DMS153 (cell line): ENCODE results near the gene FBXL3.

Experiments
- DNase-seq: peaks from one replicate; lab custom pipeline; 2025; lab: John Stamatoyannopoulos, UW

FBXL3 gene, protein sequence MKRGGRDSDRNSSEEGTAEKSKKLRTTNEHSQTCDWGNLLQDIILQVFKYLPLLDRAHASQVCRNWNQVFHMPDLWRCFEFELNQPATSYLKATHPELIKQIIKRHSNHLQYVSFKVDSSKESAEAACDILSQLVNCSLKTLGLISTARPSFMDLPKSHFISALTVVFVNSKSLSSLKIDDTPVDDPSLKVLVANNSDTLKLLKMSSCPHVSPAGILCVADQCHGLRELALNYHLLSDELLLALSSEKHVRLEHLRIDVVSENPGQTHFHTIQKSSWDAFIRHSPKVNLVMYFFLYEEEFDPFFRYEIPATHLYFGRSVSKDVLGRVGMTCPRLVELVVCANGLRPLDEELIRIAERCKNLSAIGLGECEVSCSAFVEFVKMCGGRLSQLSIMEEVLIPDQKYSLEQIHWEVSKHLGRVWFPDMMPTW

DNA sequence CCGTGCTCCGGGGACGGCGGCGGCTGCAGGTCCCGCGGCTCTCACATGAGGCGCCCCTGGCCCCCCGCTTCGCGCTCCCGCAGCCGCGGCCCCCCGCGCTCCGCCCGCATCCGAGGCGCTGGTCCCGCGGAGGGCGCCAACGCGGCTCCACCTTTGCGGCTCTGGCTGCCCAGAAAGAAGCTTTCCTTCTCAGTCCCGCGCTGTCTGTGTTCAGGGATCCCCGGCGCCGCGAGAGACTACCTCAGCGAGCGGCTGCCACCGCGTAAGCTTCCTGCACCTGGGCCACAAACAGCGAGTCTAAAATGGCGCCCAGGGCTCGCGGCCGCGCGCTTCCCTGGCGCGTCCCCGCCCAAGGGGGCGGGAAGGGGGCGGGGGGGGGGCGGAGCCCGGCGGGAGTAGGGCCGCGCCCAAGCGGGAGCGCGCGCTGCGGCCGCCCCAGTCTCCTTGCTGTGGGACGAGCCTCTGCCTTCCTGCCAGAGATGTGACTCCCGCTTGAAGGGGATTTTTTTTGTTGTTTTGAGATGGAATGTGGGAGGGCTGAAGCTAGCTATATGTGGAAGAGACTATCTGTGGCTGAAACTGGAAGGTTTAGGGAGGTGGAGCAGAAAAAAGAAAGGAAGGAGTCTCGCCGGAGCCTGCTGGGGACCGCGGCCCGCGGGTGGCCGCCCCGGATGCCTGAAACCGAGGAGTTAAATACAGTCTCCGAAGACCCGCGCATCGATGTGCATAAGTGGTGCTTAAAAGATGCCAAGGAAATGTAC, at the start of gene FBXL3:
Gene FBXL3 (minus strand): TSS at position 299 of the 761 bp plus-strand sequence. CDS start 5,299 bp downstream, outside the sequence.
- DNase-seq = peak; percentile 67

DNA sequence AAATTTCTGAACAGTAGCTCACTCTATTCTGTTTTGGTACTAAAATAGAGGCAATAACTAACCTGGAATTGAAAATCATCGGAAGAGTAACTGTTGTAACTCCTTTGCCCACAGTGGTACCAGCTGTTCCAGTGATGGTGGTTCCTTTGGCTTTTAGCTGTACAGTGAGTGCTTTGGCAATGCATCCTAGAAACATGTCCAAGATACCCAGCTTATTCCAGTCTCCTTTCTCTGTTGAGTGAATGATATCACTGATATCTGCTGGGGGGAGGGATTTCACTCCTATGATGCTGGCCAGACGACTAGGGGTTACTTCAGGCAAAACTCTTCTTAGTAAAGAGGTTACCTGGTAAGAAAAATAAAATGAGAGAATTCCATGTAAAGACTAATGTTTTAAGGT, 40.6 kb upstream of the FBXL3 start:
- no peak for DNase-seq

DNA sequence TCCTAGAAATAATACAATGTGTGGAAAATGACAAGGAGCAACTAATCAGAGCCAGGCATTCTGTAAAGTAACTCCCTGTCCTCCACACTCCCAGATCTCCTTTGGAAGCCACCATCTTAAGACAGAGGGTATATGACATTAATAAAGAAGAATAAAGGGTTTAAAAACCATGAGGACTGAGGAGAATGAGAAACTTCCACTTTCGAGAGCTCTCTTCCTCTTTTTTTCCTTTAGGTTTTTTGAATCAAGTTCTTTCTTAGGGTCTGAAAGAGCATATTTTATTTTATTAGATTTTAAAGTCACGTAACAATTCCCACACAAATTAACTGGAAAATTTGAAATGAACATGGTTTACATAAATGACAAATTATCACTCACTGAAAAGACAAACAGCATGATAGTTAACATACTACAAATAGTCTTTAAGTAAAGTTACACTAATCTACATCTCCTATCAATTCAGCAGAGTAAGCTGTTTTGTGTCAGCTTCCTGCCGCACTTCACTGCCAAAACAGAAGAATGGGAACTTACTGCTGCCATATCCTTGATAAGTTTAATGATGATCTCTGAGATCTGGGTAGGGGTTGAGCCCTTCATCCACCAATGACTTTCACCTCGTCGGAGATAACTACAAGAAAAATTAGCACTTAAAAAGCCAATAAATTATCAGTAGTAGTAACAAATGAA, 38.6 kb upstream of the FBXL3 start:
- DNase-seq = no peak

DNA sequence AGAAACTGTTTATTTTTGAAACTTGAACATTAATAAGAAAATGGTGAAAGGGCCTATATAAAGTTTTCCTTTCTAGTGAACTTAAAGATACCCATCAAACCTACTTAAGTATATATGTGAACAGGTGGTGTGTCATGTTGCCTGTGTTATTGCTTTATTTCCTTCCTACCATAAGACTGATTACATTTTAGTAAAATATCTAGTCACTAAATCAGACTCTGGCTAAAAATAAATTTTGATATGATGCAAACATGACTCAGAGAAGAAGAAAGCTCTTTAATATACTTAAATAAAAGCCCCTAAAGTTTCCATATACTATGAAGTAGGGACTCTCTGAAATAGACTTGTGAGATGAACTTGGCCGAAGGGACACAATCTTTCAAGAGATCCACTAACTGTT, 35.1 kb upstream of the FBXL3 start:
- no peak for DNase-seq

DNA sequence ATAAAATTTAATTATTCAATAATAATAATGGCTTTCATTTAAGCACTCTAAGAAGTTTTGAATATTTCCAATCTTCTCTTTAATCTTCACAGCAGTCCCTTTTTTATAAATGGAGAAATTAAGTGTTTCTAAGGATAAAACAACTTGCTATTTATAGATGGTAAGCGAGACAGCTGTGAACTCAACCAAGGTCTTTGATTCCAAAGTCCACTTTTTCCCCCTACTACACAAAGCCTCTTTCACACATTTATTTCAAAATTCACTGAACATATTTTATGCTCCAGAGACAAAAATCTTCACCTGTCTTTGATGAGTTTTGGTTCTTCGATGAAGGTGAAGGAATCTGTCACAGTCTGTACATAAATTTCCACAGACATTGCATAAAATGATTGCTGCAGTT, 34.4 kb upstream of the FBXL3 start:
- DNase-seq = no peak

DNA sequence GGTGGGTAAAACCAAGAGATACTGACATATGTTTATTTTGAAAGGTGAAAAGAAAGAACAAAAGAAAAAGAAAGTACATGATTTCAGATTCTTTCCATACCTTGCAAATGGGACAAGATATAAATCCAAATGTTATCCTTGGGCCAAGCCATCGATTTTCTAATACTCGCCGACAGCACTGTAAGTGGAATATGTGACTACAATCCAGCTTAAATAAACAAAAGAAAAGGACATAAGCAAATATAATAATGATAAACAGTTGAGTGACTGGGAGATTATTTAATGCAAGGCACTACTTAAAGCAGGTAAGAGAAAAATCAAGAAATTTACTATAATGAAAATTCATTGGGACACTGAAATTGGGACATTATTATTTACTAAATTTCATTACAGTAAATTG, 29.9 kb upstream of the FBXL3 start:
- no peak for DNase-seq

DNA sequence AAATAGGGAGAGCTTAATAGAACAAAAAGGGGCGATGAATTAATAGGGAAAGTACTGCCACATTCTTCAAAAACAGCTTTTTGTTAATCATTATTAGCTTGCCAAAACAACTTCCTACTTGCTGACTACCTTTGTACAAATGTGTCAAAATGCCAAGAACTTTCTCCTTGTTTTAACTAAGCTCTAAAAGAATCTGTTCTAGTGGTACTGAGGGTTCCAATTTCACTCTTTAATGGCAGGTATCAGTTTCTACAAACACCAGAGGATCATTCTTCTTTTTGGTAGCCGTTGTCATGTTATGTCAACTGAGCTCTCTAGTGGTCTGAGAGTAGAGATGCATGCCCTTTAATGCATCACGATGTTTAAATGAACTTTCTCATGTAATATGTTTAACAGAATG, 29.4 kb upstream of the FBXL3 start:
- DNase-seq = no peak

DNA sequence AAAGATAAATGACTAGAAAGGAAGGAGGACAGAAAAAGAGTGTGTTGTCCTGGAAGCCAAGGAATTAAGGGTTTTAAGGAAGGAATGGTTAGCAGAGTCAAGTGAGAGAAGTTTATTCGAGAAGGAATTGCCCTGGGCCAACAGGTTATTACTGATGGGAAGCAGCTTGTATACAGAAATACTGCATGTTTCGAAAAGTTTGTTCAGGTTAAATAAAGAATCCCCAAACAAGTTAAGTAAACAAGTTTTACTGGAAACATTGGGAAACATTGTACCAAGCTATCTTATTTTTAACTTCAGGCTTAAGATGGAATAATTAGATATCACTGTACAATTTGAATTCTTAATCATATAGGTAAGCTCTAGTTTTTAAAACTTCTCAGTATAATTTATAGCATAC, 28.2 kb upstream of the FBXL3 start:
- no peak for DNase-seq

DNA sequence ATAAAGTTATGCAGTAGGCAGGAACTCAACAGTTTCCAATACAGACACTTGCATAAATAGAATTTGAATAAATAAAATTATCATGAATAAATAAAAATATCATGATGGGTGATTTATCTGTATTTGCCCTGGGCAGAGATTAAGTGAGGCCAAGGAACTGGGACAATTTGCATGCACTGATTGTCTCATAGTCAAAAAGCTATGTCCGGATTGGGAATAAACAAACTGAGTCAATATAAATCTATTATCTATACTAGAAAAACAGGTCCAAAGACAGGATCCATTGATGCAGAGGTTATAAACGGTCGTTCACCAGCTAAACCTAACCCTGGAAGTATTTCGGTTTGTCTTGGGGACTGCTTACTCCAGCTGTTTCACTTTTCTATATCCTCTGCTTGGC, 26.2 kb upstream of the FBXL3 start:
- DNase-seq = no peak

DNA sequence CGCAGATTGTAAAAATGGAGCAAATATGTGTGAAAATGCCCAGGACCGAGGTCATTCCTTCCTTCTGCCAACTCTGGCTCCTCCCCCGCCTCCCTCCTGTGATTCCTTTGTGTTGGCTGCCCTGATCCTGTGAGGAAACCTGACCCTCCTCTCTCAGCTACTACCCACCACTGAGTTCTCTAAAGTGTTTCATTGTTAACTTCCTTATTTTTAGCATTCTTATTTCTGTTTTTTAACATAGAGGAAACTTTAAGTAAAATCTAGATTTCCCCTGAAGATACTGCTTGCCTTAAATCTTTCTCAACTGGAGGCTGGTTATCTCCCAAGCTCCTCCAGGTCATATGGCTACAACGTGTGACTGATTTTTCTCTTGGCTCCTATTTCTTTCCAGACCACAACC, 21.7 kb upstream of the FBXL3 start:
- DNase-seq = no peak

DNA sequence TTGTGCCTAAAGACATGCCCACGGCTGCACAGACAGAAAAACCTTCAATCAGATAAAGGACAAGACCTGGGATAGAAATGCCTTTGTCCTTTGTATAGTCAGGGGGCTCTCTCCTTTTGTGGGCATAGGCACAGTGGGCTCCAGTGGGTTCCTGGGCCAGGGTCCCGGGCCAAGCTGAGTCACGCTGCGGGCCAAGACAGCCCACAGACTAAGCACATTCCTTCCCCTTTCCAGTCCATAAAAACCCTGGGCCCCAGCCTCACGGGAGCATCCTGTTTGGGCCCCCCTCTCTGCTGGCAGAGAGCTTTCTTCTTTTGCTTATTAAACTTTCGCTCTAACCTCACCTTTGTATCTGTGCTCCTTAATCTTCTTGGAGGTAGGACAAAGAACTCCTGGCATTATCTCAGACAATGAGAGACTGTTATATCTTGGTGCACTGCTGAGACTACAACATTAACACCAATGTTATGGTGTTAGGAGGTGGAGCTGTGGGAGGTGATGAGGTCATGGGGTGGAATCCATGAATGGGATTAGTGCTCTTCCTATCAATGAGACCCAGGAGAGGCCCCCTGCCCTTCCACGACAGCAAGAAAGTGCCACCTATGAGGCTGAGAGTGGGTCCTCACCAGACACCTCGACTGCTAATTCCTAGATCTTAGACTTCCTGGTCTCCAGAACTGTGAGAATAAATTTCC, 20.8 kb upstream of the FBXL3 start:
- no peak for DNase-seq

DNA sequence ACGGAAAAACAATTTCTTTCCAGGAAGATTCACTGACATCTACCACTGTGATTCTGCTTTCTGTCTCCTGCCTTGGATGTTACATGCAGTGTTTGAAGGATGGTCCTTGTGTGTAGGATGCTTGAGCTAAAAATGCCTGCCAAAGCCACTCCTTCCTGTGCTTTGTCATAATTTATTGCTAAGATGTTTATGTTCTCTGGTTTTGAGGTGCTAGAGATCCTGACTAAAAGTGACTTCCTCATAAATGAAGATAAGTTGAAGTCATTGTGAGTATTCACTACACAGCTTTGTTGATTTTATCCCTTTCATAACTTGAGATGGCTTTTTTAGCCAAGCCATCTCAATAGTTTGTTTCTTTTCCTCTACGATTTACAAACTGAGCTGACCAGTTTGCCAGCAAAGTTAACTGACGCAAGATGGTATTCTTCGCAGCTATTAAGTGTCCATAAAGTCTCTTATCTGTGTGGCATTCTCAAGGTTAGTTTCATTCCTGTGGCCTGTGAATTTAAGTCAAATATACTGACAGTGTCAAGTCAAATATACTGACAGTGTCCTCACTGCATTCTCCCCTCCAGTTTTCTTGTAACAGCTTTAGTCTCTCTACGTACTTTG, 15.7 kb upstream of the FBXL3 start:
- DNase-seq = no peak

DNA sequence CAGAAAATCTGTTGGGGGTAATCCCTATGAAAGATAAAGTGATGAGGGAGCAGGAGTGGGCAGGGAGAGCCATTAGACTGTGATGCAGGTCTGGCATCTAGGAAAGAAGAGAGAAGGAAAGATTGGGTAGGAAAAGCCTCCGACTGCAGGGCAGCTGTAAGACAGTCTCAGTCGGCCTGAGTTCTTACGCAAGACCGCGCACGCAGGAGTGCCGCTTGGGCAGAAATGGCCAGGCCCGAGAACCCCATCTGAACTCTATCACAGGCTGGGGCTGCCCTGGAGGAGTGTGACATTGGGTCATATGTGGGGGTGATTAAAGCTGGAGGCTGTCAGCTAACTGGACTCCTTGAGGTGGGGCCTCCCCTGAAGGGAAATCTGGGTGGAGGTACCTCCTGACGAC, 13.9 kb upstream of the FBXL3 start:
- no peak for DNase-seq

DNA sequence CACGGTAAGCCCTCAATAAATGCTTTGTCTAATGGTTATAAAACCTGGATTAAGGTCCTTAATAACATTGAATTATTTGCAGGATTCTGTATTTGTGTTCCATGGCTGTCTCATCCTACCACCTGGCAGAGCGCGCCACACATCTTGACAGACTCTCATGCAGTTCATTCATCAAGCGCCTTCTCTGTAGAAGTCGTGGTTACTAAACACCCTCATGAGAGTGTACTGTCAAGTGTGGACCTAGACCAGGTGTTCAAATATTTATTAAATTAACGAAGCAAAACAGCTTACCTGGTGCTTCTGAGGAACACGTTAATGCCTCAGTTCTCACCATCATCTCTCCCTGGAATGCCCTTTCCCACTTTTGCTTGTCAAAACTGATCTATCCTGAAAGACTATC, 13.1 kb upstream of the FBXL3 start:
- peak; percentile 69 for DNase-seq

DNA sequence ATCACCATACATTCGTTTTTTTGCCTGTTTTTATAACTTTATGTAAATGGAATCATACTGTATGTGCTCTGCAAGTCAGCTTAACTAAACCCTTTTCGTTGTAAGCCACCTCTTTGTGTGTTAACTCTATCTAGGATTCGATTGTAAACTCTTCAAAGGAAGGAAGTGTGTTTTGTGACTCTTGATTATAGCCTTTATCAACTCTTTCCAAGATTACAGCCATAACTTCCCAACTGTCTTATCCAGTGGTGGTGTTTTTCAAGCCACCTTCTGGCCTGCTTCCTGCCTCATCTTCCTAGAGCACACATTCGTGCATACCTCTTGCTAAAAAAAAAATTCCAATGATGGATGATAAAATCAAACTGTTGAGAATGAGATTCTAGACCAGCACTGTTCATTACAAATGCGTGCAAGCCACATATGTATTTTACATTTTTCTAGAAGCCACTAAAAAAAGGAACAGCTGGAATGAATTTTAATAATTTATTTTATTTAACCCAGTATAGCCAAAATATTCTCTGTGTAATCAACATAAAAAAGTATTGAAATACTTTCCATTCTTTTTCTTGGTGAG, 12.0 kb upstream of the FBXL3 start:
- no peak for DNase-seq

DNA sequence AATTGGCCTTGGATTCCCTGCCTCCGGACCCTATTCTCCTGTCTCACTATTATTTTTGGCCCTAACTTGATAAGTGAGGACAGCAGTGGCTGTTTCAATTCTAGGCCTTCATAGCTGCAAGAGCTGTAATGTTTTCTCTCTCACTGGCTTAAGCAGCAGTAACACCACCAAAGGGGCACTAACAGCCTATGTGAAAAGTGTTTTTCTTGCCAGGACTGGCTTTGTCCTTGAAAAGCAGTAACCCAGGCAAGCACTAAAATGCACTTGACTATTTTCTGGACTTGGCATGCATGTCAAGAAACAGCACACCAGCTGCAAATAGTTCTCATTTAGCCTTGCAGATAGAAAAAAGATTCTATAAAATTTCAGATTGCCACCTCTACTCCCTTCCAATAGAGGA, 9.3 kb upstream of the FBXL3 start:
- no peak for DNase-seq

DNA sequence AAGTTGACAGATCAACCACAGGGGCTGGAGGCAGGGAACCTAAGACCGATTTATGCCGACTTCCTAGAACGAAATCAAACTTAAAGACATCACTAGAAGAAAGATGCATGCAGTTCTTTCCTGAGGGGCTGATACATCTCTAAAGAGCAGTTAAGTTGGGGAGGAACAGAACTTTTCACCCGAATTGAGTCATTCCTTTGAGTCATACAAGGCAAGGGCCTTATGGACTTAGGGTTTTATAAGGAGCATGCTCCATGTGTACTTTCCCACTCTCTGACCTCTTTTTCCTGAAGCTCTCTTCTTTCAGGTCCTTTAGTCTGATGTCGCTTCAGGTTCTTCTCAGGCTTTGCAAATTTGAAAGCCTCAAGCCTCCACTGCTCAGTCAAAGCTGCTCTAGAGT, 7.9 kb upstream of the FBXL3 start:
- DNase-seq = no peak

DNA sequence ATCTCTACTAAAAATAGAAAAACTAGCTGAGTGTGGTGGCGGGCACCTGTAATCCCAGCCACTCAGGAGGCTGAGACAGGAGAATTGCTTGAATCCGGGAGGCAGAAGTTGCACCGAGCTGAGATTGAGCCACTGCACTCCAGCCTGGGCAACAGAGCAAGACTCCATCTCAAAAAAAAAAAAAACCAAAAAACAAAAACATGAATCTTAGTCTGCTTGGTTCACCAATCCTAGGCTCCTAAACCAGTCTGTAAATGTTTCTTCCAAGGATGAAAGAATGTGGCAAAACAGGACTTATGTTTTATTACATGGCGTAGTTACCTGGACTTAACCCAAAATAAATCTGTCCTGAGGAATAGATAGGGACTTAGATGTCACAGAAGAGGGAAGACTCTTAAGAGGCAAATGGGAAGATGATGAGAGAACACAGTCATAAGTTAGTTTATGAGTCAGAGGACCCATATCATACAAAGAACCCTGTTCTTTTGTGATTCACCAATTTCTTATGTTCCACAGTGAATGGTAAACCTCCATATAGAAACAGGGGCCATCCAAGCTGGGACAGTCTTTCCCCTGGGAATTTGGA, 6.9 kb upstream of the FBXL3 start:
- DNase-seq = no peak

DNA sequence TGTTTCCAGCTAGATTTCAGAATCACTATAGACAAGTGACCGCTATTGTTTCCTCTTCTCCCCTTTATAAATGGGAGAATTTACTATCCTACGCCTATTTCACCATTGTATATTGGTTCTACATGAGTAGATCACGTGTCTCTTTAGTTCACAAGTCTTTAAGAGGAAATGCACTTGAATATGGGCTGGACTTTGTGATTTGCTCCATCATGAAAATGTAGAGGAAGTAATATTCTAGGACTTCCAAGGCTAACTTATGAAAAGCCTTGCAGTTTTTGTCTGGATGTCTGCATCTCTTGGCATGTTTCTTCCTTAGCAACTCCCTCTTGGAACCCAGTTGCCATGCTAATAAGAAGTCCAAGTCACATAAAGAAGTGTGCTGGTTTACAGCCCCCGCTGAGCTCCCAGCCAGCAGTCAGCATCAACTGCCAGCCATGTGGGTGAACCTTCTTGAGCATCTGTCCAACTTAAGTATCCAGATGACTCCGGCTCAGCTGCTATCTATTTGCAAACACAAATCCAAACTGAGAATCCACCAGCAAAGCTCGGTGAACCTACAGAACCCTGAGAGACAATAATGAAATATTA, 4.8 kb upstream of the FBXL3 start:
- no peak for DNase-seq

DNA sequence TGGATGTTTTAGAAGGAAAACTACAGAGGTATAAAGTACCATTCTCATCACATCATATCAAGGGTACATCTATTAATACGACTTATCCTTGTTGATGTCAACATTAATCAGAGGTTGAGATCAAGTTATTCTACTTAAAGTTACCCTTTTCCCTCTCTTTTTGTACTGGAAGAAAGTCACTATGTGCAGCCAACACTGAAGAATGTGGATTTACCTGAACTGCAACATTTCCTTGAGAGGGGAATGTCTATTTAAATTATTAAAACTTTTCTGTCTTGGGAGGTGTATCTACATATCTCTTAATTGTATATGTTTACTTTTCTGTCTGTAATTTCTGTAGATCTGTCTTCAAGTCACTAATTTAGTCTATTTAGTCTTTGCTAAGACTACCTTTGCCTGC, 2.5 kb upstream of the FBXL3 start:
- DNase-seq = no peak

DNA sequence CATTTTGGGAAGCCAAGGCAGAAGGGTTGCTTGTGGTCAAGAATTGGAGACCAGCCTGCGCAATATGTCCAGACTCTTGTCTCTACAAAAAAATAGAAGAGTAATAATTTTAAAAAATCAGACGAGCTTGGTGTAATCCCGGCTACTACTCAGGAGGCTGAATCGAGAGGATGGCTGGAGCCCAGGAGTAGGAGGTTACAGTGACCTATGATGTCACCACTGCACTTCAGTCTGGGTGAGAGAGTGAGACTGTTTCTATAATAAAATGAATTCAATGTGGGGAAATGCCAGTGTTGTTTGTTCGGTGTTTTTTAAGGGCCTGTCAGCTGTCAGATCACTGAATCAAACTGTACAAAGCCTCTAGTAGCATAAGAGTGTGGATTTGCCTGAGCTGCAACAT, 1.2 kb upstream of the FBXL3 start:
- DNase-seq = peak; percentile 86
